ENCODE data around the gene MRPL34. TPM values are rescaled to one million over a fixed set of nuclear protein-coding genes. Genes with fewer than 3 reads are reported as not detected.

MRPL34 gene
- total and polyA plus RNA-seq, 9 of the 15 experiments (the other 6 are each of a cell fraction or from before 2014, with no cell fraction given), result 11.5 to 256 (median 72.5) TPM

DNA sequence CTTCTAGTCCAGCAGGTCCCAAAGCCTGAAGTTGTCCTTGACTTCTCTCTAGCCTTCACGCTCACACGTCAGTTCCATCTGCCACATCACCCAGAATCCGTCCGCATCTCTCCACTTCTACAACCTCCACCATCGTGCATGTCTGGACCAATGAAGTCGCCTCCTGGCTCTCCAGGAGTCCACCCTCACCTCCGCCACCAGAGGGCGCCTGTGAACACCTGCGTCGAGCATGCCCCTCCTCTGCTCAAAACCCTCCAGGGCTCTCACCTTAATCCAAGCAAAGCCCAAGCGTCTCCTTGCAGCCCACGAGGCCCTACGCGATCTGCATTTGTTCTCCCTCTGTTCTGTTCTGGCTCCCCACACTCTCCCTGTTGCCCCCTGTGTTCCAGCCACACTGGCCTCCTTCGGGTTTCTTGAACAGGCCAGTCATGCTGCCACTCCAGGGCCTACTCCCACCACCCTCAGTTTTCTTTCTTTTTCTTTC, 44.8 kb upstream of the MRPL34 start (continued):
- TF ChIP-seq ZSCAN32 (CRISPR knock-in tag; IDR thresholded peaks at IDR 0.05) (no peak), FOXK1 (CRISPR knock-in tag; IDR thresholded peaks at IDR 0.05; ENCODE audit: borderline replicate concordance) (no peak), MTA1 (IDR thresholded peaks at IDR 0.05; ENCODE audit: borderline replicate concordance) (no peak), NELFE (IDR thresholded peaks at IDR 0.05; ENCODE audit: insufficient read depth, insufficient read length) (no peak), CBFB (CRISPR knock-in tag; IDR thresholded peaks at IDR 0.05) (no peak), OTX1 (CRISPR knock-in tag; IDR thresholded peaks at IDR 0.05) (0 out of 2 replicates have a peak, but pooled peaks have one; percentile 25), KLF16 (IDR thresholded peaks at IDR 0.05) (0 out of 2 replicates have a peak, but pooled peaks have one; percentile 70), SPI1 (IDR thresholded peaks at IDR 0.05; ENCODE audit: borderline replicate concordance, low read depth, low read length) (no peak), ETV6 (IDR thresholded peaks at IDR 0.05; ENCODE audit: borderline replicate concordance in 1 of 2, low read depth in 2 of 2, low read length in 1 of 2) (no peak), ETV6 (CRISPR knock-in tag; IDR thresholded peaks at IDR 0.05; ENCODE audit: borderline replicate concordance) (no peak), KHSRP (IDR thresholded peaks at IDR 0.05) (no peak), ZNF239 (CRISPR knock-in tag; IDR thresholded peaks at IDR 0.05) (no peak), C11orf30 (IDR thresholded peaks at IDR 0.05; ENCODE audit: low read depth) (no peak), PCBP2 (IDR thresholded peaks at IDR 0.05; ENCODE audit: low read depth, low read length, poor library complexity, severe bottlenecking) (no peak), ASH1L (IDR thresholded peaks at IDR 0.05; ENCODE audit: borderline replicate concordance, low read depth, partially characterized antibody) (no peak), SRSF7 (optimal IDR thresholded peaks at IDR 0.05; ENCODE audit: low read depth, low read length) (no peak), NR4A1 (CRISPR knock-in tag; IDR thresholded peaks at IDR 0.05) (no peak), NR4A1 (tag; IDR thresholded peaks at IDR 0.05) (no peak), LCOR (CRISPR knock-in tag; IDR thresholded peaks at IDR 0.05) (no peak), NCOA2 (IDR thresholded peaks at IDR 0.05; ENCODE audit: partially characterized antibody in 2 of 2) (no peak), GABPB1 (CRISPR knock-in tag; IDR thresholded peaks at IDR 0.05) (no peak), PHB (CRISPR knock-in tag; IDR thresholded peaks at IDR 0.05) (no peak), RBM17 (IDR thresholded peaks at IDR 0.05; ENCODE audit: borderline replicate concordance, low read depth, low read length) (no peak), ZNF41 (CRISPR knock-in tag; conservative IDR thresholded peaks at IDR 0.05) (no peak), NFIX (CRISPR knock-in tag; IDR thresholded peaks at IDR 0.05; ENCODE audit: low read depth) (no peak), CCNT2 (IDR thresholded peaks at IDR 0.05; ENCODE audit: borderline replicate concordance, extremely low read depth, insufficient read length, low read depth, low read length) (no peak), POU5F1 (IDR thresholded peaks at IDR 0.05; ENCODE audit: borderline replicate concordance, low read depth, low read length, partially characterized antibody) (no peak)
- TF ChIP-seq, protein P1, sequence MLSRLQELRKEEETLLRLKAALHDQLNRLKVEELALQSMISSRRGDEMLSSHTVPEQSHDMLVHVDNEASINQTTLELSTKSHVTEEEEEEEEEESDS (CRISPR knock-in tag; IDR thresholded peaks at IDR 0.05), result no peak
- TF ChIP-seq, protein P2, sequence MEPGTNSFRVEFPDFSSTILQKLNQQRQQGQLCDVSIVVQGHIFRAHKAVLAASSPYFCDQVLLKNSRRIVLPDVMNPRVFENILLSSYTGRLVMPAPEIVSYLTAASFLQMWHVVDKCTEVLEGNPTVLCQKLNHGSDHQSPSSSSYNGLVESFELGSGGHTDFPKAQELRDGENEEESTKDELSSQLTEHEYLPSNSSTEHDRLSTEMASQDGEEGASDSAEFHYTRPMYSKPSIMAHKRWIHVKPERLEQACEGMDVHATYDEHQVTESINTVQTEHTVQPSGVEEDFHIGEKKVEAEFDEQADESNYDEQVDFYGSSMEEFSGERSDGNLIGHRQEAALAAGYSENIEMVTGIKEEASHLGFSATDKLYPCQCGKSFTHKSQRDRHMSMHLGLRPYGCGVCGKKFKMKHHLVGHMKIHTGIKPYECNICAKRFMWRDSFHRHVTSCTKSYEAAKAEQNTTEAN (CRISPR knock-in tag; IDR thresholded peaks at IDR 0.05), result no peak
- TF ChIP-seq, protein P3, sequence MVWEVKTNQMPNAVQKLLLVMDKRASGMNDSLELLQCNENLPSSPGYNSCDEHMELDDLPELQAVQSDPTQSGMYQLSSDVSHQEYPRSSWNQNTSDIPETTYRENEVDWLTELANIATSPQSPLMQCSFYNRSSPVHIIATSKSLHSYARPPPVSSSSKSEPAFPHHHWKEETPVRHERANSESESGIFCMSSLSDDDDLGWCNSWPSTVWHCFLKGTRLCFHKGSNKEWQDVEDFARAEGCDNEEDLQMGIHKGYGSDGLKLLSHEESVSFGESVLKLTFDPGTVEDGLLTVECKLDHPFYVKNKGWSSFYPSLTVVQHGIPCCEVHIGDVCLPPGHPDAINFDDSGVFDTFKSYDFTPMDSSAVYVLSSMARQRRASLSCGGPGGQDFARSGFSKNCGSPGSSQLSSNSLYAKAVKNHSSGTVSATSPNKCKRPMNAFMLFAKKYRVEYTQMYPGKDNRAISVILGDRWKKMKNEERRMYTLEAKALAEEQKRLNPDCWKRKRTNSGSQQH (CRISPR knock-in tag; IDR thresholded peaks at IDR 0.05), result peak; percentile 65; the same call in 1 of the 2 replicates

Measured in K562 (cell line).